MCF 10A (cell line): ENCODE data around the gene TMEM17. TPM values are rescaled to one million over a fixed set of nuclear protein-coding genes. Genes with fewer than 3 reads are reported as not detected.

Experiments
- BruUV-seq: library from RNA; stranded (reverse); fragments of 400-500 nt; replicated peaks from 2 replicates; lab custom pipeline; 2021; lab: Mats Ljungman, UMichigan
- CTCF ChIA-PET: fragments of 300-600 bp; sonication (Branson Sonifier 250); formaldehyde crosslinking; extraction: SDS; loops from one replicate; lab custom pipeline; 2021; ENCODE audit warnings: antibody characterized with exemption, inconsistent platforms; lab: Yijun Ruan, JAX
- POLR2A ChIA-PET: fragments of 300-600, 350-650 bp; sonication (Branson Sonifier 250); formaldehyde crosslinking; extraction: SDS; loops from one replicate; lab custom pipeline; 2020; ENCODE audit warnings: antibody characterized with exemption, inconsistent platforms; lab: Yijun Ruan, JAX
- DNase-seq: peaks from one replicate; pipeline ENCODE4 v3.0.0-alpha.2; 2018; ENCODE audit not compliant: unreplicated experiment
- H3K27ac Mint-ChIP-seq: one replicate; pipeline ENCODE4 v1.8.0; 2022; ENCODE audit warnings: mild to moderate bottlenecking, low read depth, mixed read lengths; ENCODE audit not compliant: unreplicated experiment
- H3K27me3 Mint-ChIP-seq: one replicate; pipeline ENCODE4 v1.8.0; 2022; ENCODE audit warnings: mixed read lengths; ENCODE audit not compliant: insufficient read depth, unreplicated experiment
- H3K36me3 Mint-ChIP-seq: one replicate; pipeline ENCODE4 v1.8.0; 2022; ENCODE audit warnings: mild to moderate bottlenecking, moderate library complexity, mixed read lengths; ENCODE audit not compliant: insufficient read depth, unreplicated experiment
- H3K4me1 Mint-ChIP-seq: one replicate; pipeline ENCODE4 v1.8.0; 2022; ENCODE audit warnings: mixed read lengths; ENCODE audit not compliant: insufficient read depth, unreplicated experiment
- H3K4me3 Mint-ChIP-seq: one replicate; pipeline ENCODE4 v1.8.0; 2022; ENCODE audit warnings: mild to moderate bottlenecking, moderate library complexity, mixed read lengths; ENCODE audit not compliant: unreplicated experiment
- H3K9me3 Mint-ChIP-seq: one replicate; pipeline ENCODE4 v1.8.0; 2022; ENCODE audit warnings: mixed read lengths; ENCODE audit not compliant: unreplicated experiment
- intact Hi-C: fragments of 100-400 bp; cut with micrococcal nuclease; formaldehyde crosslinking; loops from 2 replicates; pipeline ENCODE4 v1.14.1; 2022
- total RNA-seq: library from RNA; stranded (reverse); gene quantifications from 2 replicates; pipeline ENCODE4 v1.2.3, GENCODE V29; 2022
- TF ChIP-seq, protein P1 (sequence below): fragments of 200-600 bp; IDR thresholded peaks from one replicate; pipeline ENCODE4 v1.8.0; 2022; ENCODE audit warnings: antibody characterized with exemption, mild to moderate bottlenecking; ENCODE audit not compliant: unreplicated experiment

Gene TMEM17
- total RNA-seq, 1 experiment from 2014 or later = 2.6 TPM

DNA sequence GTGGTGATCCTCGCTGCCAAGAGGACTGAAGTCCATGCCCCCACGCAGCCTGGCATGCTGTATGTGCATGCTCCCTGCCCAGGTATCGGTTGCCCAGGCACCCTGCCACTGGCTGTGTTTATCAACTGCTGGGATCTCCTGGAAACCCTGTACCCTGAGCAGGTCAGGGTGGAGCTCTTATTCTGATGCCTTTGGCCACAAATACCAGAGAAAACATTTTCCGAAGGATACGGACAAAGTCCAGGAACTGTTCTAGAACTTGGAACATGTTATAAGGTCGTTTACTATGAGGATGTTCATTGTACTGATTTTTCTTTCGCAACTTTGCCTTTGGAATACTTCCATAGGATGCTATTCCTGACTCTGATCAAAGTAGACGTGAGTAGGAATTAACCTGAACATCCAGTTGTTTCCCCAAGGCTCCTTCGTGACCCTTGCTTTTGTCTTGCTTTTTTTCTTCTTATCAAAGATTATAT is 55.2 kb downstream of the TMEM17 start:
- intact Hi-C loops = loop anchor here (10.0 kb wide), 1 partner anchor 574 kb away; no protein-coding TSS in a partner anchor
- no peak overlapping the region for H3K27ac Mint-ChIP-seq
- no peak for DNase-seq
- no peaks in the 10 kb centered on the region for H3K36me3 Mint-ChIP-seq
- H3K4me3 Mint-ChIP-seq = no peak overlapping the region
- H3K4me1 Mint-ChIP-seq = peaks cover 16% of the 10 kb centered on the region
- no peaks in the 10 kb centered on the region for H3K27me3 Mint-ChIP-seq
- CTCF ChIA-PET = interaction anchor here (9.7 kb wide), 1 partner anchor 322 kb away, joined by 266 read pairs; no protein-coding TSS in a partner anchor
- BruUV-seq = no TSS peak
- POLR2A ChIA-PET = no interaction called here
- no peaks in the 10 kb centered on the region for H3K9me3 Mint-ChIP-seq
- TF ChIP-seq, protein P1, sequence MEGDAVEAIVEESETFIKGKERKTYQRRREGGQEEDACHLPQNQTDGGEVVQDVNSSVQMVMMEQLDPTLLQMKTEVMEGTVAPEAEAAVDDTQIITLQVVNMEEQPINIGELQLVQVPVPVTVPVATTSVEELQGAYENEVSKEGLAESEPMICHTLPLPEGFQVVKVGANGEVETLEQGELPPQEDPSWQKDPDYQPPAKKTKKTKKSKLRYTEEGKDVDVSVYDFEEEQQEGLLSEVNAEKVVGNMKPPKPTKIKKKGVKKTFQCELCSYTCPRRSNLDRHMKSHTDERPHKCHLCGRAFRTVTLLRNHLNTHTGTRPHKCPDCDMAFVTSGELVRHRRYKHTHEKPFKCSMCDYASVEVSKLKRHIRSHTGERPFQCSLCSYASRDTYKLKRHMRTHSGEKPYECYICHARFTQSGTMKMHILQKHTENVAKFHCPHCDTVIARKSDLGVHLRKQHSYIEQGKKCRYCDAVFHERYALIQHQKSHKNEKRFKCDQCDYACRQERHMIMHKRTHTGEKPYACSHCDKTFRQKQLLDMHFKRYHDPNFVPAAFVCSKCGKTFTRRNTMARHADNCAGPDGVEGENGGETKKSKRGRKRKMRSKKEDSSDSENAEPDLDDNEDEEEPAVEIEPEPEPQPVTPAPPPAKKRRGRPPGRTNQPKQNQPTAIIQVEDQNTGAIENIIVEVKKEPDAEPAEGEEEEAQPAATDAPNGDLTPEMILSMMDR = no peak

Other genes starting within 250 kb of the TMEM17 start
- 62.1 and 81.2 TPM in 2 replicates for gene EHBP1, start 199.5 kb upstream of the TMEM17 start, total RNA-seq